H1 (cell line): ENCODE measurements around the gene UBE2I. TPM values are rescaled to one million over a fixed set of nuclear protein-coding genes. Genes with fewer than 3 reads are reported as not detected.

ENCODE experiments used
- CHD2 ChIP-seq: IDR thresholded peaks from 2 replicates; pipeline ENCODE4 v1.6.1; 2012; ENCODE audit warnings: low read length, improper control_type of control experiment
- HDAC6 ChIP-seq: IDR thresholded peaks from one replicate; pipeline ENCODE4 v1.7.1; 2012; ENCODE audit warnings: low read depth, mild to moderate bottlenecking, inconsistent platforms, low read length, moderate library complexity
- POLR2A ChIP-seq, 2 experiments: IDR thresholded peaks; 1 replicate in 1 of 2; 2 replicates in 1 of 2; pipeline ENCODE4 v1.6.1; 2011; ENCODE audit warnings: low read depth in 2 of 2, low read length in 2 of 2, mild to moderate bottlenecking in 2 of 2; ENCODE audit errors: control extremely low read depth in 1 of 2
- SP4 ChIP-seq: IDR thresholded peaks from 2 replicates; pipeline ENCODE4 v1.6.1; 2012; ENCODE audit warnings: low read length, inconsistent platforms
- TAF7 ChIP-seq: optimal IDR thresholded peaks from 2 replicates; pipeline ENCODE3; 2011; ENCODE audit warnings: low read depth, mild to moderate bottlenecking, inconsistent platforms, low read length, moderate library complexity, borderline replicate concordance
- YY1 ChIP-seq: IDR thresholded peaks from 2 replicates; pipeline ENCODE4 v1.6.1; 2011; ENCODE audit warnings: low read depth, mild to moderate bottlenecking, low read length
- polyA plus RNA-seq, 7 experiments: library from polyadenylated mRNA; depleted of rRNA in 3 of 7; stranded (reverse) in 5 of 7; unstranded in 2 of 7; fragments of >200 nt in 5 of 7; fragments of 200-250 nt in 2 of 7; gene quantifications; 1 replicate in 5 of 7; 2 replicates in 1 of 7; 4 replicates in 1 of 7; pipeline versions ENCODE4 v1.2.1 to v1.2.3, GENCODE V29; 2011 to 2013; ENCODE audit warnings: missing spikeins in 2 of 7, mixed read lengths in 2 of 7
- total RNA-seq: library from RNA; stranded (reverse); fragmentation: NEBNext Ultra II Directional; extraction: Animal tissue kit (Norgen Biotek cat#: 25700); gene quantifications from 2 replicates; pipeline ENCODE4 v1.2.1, GENCODE V29; 2021

UBE2I gene
- total and polyA plus RNA-seq, 2 of the 8 experiments (the other 6 are each of a cell fraction or from before 2014, with no cell fraction given), result 148 to 268 TPM

DNA sequence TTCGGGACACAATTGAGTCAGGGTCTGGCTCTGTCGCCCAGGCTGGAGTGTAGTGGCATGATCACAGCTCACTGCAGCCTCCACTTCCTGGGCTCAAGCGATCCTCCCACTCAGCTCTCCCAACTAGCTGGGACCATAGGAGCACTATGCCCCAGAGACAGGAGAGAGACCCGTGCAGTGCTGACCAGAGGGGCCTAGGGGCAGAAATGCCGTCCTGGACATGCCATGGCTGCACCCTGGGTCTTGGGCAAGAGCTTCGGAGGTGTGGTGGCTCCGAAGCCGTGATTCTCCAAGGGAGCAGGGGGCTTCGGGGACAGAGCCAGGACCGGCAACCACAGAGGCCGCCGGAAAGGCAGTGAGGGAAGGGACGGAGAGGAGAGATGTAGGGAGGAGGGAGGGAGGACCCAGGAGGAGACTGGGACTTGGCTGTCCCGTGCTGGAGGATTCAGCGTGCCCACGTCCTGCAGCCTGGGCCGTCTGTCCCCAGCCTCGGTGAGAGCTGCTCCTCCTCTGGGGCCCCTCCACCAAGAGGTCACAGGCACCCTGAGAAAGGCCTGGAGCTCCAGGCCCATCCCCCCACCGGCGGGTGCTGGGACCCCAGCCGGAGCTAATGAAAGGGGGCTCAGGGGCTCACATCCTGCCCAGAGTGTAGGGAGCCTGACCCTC lies 31.7 kb upstream of the UBE2I start (continued):
- no peak for TF ChIP-seq TAF7
- no peak for TF ChIP-seq HDAC6
- no peak for TF ChIP-seq SP4
- TF ChIP-seq YY1, result no peak
- no peak for TF ChIP-seq CHD2
- no peak for TF ChIP-seq POLR2A (IDR thresholded peaks at IDR 0.05; ENCODE audit: control extremely low read depth in 1 of 2, low read depth in 2 of 2, low read length in 2 of 2)
